UCSD-AML1 (cell line): Measurements from ENCODE around the gene ELN.
A peak's percentile ranks its signal among the peaks of the same experiment; 100 is the strongest.
"Not testable (repeated sequence)": the region's sequence is repeated elsewhere in the genome, so short reads cannot be mapped to it uniquely, and the experiment has no call there.

Source experiments
- DNase-seq: peaks from one replicate; lab custom pipeline; 2025; ENCODE audit not compliant: unreplicated experiment; lab: John Stamatoyannopoulos, UW

Gene ELN

DNA sequence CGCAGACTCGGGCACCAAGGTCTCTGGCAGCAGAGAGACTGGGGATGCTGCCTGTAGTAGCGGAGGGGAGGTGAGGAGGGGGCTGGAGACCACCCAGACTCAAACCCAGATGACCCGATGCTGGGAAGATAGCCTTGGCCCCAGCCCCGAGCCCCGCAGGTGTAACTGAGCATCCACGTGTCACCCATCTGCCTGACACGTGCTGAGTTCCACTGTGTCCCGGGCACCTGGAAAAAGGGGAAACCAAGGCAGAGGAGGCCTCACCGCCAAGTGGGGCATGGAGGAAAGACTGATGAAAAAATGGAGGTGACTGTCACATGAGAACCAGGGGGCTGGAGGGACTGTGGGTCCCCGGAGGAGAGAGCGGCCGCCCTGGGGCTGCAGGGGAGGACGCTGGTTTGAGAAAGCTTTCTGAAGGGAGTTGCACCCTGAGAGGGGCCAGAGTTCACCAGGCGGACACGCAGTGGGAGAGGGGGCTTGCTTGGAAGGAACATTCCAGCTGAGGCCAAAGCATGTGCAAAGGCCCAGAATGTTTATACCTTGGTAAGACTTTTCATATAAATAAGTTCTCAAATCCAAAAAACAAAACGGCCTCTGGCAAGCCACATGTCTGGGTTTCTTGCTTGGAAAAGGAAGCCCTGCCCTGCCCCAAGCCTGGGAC is 27.4 kb upstream of the ELN start:
- DNase-seq: no peak

DNA sequence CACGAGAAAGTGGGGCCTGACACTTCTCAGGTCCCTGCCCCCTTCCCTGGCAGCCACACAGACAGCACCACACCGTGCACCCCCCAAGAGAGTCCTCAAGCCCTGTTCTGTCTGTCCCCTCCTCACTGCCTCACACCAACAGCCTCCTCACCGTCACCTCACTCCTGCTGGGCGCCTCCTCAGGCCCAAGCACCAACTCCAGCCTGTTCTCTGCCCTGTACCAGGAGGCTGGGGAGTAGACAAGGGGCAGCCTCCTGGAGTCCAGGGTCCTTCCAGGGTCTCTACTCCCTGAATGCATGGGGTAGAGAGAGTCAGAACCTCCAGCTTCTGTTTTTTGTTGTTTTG is 26.9 kb upstream of the ELN start:
- no peak for DNase-seq

DNA sequence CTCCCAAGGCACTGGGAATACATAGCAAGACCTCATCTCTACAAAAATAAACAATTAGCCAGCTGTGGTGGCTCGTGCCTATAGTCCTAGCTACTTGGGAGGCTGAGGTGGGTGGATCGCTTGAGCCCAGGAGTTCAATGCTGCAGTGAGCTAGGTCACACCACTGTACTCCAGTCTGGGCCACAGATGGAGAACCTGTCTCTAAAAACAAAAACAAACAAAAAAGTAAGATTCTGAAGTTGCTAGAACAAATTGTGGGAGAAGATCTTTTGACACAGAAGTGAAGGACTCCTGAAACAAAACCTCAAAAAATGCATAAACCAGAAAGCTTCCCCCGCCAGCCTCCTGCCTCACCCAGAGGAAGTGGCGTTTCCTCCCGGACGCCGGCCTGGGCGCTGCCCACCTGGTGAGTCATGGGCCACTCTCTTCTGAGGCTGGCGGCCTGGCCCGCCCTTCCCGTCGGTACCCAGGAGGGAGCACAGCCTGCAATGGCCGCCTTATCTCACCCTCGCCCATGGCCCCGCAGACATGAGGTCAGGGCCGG is 25.4 kb upstream of the ELN start:
- peak; percentile 70 for DNase-seq

DNA sequence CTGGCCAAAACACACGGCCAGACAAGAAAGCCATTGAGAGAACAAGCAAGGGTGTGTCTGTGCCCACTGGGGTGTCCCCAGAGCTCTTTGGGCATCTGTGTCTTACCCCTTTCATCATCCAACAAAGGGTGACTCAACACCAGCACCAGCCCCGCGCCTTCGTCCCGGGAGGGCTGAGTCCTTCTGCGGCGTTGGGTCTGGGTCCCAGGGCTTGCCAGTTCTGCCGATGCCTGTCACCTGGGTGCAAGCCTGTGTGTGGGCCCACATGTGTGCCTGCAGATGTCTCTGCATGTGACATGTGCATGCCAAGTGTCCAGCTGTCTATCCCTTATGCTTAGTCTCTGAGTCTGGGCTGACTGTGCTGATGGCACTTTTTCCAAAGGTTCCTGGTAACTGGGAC is 24.4 kb upstream of the ELN start:
- no peak for DNase-seq

DNA sequence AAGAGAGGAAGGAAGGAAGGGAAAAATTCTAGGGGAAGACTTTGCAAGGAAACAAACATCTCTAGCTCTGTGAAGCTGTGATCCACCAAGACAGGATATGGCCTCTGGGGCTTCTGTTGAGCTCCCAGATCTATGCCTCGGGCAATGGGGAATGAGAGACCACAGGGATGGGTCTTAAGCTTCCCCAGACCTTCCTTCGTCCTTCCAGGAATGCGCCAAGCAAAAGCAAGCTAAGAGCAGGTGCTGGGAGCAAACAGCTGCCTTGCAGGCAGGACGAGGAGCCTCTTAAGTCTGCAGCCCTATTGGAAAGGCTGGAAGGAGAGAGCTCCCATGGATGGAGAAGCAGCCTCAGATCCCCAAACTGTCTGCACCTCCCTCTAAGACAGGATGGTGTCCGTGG is 21.9 kb upstream of the ELN start:
- DNase-seq: no peak

DNA sequence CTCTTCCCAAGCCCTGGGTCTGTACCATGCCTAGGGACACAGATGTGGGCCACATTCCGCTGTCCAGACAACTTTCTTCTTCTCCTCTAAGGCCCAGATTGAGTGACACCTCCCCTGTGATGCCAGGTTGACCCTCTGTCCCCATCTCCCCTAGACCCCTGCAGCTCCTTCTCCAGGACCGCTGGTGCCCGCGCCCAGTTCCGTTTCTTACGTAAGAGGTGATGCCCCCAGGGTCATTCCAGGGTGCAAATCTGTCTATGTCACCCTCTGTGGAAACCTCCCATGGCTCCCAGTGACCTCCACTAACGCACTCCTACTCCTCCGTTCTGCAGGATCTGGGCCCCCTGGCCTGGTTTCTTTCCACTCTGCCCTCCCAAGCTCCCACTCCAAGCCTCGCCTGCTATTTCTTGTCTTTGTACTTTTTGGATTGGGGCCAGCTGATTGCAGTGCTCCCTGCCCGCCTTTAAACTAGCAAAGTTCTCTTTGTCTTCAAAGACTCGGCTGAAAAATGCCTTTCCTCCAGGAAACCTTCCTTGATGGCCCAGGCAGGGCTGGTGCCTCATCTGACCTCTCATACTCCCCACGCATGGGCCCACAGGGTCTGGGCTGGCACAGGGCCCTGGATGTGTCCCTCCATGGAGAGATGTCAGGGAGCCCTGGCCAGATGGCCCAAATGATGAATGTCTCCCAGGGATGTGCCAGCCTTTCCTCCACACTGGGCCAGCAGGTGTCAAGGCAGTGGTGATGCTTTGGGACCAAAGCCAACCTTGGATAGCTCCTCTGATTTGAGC is 21.3 kb upstream of the ELN start:
- no peak for DNase-seq

DNA sequence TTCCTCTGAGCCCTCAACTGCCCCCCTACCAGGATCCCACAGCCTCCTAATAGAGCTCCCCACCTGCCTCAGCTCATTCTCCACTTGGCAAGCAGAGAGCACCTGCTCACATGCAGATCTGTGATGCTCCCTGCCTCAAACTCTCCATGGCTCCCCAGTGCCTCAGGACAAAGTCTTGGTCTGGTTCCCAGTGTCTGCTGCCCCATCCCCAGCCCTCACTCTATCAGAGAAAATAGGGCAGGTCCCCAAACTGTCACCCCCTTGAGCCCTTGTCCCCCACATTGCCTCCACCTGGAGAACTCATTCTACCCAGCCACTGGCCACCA is 20.8 kb upstream of the ELN start:
- DNase-seq: no peak

DNA sequence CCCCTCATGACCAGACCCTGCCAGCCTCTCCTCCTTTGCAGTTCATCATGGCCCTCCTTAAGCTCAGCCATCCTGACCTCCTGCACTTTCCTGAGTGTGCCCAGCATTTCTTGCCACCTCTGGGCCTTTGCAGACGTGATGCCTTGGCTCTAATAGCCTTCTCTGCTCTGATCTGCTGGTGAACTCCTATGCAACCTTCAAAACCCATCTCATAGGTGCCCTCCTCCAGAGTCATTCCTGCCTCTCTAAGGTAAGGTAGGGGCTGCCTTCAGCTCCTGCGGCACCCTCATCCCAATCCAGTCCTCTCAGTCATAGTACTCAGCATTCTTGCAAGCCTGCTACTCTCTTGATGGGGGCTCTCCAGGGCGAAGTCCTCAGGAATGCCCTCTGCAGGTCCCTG is 19.3 kb upstream of the ELN start:
- no peak for DNase-seq

DNA sequence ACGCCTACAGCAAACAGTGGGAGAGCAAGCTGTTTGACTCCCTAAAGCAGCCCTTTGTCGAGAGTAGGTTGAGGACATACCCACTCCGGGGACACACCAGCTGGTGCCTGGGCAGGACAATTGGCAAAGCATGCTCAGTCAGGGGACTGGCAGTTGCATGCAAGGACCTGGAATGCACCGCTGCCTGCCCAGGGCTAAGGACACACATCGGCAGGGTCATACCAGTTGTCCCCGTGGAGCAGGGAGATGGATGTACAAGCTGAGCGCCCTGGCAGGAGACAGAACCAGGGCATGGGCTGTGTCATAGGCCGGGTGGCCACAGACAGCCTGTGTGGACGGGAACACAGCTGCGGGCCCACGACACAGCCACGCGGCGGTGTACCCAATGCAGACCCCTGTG is 18.3 kb upstream of the ELN start:
- DNase-seq: no peak

DNA sequence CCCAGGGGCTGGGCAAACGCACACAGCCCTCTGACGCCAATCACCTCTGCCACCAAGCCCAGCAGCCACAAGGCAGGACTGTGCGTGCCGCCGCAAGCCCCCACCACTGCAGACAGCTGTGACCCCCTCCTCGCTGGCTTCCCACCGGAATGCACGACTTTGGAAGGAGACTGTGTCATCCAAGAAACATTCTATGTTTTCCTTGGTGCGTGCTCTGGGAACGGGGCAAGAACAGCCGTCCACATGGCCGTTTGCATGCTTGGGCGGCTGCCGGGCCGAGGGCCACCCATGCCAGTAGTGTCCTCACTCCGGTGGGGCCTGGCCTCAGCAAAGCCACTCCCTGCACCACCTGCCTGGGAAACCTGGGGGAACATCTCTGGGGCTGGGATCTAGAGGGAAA is 17.6 kb upstream of the ELN start:
- no peak for DNase-seq

DNA sequence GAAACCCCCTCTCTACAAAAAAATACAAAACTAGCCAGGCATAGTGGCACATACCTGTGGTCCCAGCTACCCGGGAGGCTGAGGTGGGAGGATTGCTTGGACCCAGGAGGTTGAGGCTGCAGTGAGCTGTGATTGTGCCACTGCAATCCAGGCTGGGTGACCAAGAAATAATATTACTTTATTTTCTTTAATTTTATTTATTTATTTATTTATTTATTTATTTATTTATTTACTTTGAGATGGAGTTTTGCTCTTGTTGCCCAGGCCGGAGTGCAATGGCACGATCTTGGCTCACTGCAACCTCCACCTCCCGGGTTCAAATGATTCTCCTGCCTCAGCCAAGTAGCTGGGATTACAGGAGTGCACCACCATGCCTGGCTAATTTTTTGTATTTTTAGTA is 16.6 kb upstream of the ELN start:
- not testable (repeated sequence) for DNase-seq

DNA sequence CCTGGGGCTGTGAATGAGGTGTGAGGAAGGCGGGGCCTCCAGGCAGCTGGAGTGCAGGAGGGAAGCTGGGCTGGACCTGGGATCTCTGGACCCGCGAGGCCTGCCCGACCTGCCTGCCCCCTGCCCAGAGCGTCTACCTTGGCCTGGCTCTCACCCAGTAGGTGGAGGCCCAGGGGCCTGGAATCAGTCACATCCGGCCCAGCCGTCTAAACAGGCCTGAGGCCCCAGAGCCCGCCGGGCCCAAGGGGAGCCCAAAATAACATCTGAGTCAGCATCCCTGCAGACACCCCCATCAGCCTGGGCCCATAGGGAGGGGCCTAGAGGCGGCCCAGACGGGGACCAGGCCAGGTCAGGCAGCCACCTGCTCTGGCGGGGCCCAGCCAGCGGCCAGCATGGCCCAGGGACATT is 15.1 kb upstream of the ELN start:
- peak; percentile 38 for DNase-seq

DNA sequence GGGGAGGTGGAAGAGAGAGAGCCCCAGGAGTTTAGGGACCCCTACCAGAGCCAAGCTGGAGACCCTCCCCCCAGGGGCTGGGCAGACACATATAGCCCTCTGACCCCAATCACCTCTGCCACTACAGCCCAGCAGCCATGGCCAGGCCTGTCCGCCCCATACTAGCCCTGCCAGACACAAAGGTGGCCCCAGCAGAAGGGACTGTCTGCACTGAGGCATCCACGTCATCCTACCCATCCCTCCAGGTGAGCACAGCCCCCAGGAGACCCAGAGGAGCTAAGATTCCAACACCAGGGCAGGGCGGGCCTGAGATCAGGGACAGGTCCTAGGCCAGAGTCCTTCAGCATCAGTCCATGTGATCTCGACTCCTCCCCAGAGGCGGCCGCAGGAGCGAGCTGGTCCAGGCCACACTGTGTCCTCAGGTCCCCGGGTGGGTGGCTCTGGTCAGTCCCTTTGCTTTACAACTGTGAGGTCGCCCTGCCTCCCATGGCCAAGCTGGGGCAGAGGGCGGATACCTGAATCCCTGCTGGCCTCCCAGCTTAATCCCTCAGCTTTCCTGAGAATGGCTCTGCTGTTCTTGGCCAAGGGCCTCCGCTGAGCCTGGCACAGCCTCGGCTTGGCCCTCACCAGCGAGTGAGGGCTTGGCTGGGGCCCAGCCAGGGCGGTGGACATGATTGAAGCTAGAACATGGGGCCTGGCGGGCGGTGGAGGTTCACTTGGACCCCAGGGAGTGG is 14.3 kb upstream of the ELN start:
- no peak for DNase-seq

DNA sequence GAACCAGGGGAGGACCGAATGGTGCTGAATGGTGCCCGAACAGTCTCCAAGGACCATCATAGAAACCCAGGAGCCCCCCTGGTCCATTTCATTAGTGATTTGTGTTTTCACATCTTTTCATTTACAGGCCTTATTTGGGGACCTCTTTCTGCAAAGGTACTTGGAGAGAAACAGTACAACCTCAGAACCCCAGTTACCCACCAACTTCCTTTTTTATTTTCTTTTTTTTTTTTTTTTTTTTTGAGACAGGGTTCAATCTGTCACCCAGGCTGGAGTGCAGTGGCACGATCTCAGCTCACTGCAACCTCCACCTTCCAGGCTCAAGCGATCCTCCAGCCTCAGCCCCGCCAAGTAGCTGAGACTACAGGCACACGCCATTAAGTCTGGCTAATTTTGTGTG is 13.0 kb upstream of the ELN start:
- no peak for DNase-seq

DNA sequence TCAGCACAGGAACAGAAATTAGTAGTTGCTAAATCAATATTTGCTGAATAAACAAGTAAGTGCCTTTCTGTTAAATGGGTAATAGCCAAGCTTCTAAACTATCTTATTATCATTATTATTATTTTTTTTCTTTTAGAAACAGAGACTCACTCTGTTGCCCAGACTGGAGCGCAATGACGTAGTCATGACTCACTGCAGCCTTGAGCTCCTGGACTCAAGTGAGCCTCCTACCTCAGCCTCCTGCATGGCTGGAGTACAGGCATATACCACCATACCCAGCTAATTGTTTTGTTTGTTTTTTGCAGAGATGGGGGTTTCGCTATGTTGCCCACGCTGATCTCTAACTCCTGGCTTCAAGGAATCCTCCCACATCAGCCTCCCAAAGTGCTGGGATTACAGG is 12.3 kb upstream of the ELN start:
- no peak for DNase-seq

DNA sequence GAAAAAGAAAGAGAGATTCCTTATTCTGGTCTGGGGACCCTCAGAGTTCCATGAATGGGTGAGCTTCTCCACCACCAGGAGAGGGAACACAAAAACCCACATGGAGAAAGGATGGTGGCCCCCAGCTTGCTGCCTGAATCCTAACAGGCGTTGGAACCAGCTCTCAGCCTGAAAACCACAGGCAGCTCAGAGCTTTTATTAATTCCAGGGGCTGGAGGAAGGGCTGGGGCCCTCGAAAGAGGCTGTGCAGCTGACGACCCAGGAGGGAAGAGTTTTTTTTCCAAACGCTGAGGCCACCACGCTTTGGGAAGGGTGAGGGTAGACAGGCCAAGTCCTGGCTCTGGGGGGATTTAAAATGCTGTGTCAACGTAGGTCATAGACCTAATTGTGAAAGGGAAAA is 10.8 kb upstream of the ELN start:
- DNase-seq: no peak

DNA sequence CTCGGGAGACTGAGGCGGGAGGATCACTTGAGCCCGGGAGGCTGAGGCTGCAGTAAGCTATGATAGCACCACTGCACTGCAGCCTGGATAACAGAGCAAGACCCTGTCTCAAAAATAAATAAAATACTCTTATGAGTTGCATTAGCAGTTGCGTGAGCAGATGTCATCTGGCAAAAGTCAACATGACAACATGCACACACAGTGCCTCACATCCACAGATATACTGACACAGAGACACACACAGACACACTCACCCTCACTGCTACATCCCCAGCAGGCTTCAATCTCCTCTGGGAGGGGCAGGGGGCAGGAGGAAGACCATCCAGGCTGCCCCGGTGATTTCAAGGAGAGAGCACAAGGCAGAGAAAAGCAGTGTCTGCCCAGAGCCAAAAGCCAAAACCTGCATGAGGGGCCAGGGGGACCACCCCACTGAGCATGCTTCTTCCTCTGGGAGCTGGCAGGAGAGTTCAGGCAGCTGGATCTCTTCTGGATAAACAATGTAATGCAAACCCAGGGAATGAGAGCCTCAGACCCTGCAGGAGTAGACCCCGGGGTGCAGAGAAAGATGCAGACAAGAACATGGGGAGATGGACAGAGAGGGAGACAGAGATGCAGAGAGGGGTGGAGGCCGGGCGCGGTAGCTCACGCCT is 9.6 kb upstream of the ELN start:
- no peak for DNase-seq

DNA sequence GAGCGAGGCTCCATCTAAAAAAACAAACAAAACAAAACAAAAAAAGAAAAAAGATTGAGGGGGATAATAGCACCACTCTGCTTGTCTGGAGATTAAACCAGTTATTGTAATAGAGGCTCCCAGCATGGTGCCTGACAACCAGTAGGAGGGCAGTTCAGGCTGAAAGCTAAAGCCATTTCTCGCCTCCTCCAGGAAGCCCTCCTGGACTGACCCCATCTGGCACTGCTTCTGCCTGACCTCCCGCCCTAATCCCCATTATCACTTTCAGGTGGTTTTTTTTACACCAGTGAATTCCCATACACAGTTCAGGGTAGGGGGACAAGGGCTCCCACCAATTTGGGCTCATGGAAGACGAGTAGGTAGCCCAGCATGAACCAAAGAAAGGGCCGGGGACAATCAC is 8.8 kb upstream of the ELN start:
- no peak for DNase-seq

DNA sequence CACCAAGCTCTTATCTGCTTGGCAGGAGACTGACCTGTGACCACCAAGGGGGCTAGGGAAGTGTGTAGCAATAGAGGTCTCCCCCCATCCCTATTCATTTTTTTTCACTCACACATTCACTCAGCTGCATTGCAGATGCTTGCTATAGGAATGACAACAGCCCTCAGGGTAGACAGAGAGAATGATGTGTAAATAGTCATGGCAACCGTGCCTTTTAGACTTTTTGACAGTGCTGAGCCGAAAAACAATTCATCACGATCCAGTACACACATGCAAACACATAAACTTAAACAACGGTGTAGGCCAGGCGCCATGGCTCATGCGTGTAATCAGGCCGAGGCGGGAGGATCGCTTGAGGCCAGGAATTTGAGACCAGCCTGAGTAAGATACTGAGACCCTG is 7.6 kb upstream of the ELN start:
- no peak for DNase-seq

DNA sequence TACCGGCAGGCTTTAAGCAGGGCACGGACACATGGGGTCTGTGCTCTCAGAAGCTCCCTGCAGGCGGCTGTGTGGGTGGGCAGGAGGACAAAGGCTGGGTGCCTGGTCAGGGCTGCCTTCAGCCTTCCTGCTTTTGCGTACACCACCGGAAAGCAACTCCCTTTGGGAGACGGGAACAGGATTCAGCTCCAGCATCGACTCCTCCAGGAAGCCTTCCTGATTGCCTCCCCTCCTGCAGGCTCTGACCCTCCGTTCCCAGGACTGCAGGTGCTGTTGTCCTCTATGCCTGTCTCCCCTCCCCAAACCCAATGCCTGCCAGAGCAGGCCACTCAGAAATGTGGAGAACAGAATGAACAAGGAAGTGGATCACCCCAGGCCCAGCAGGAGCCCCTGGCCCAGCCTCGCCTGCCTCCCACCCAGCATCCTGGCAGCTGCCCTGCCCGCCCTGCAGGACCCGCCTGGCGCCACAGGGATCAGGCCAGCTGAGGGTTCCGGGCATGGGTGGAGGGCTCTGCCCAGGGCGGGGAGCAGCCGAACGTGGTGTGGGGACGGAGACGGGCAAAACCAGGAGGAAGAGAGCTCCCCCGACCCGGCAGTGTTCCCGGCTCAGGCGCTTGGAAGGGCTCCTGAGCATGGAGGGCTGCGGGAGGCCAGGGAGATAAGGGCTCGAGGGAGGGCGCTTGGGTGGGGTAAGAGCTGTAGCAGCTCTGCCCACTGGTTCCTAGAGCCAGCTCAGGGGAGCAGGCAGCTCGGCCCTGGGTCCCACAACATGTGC is 6.2 kb upstream of the ELN start:
- DNase-seq: no peak

DNA sequence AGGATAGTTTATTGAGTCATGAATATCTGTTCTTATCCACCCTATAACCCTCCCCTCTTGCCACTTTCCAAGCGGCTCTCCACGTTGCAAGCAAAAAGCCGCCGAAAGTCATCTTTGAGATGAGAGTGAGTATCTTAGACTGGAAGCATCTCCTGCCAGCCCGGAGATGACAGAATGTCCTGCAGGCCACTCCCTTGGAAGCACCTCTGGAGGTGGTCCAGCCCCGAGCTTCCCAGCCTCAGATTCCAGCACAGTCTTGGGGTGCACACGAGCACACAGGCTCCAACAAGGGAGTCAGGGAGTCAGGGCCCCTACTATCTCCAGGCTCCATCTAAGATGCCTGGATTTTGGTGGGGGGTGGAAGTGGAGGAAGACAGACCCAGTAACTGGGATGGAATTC is 5.5 kb upstream of the ELN start:
- DNase-seq: no peak
